Lung microvascular endothelial cell (primary cell): ENCODE results near the gene DCTN5. TPM values are rescaled to one million over a fixed set of nuclear protein-coding genes. Genes with fewer than 3 reads are reported as not detected.
"Not testable (repeated sequence)": the region's sequence is repeated elsewhere in the genome, so short reads cannot be mapped to it uniquely, and the experiment has no call there.

Experiments used
- DNase-seq, 2 donors: peaks; one replicate each; pipeline versions ENCODE4 v3.0.0 to v3.0.0-alpha.2; 2010; ENCODE audit warnings: low read depth in 2 of 2
- total RNA-seq: library from RNA; depleted of rRNA; stranded (reverse); fragments of >200 nt; gene quantifications from 2 replicates; pipeline ENCODE4 v1.2.1, GENCODE V29; 2014

The DCTN5 gene
- total RNA-seq, 1 donor from 2014 or later = 47.8 TPM

DNA sequence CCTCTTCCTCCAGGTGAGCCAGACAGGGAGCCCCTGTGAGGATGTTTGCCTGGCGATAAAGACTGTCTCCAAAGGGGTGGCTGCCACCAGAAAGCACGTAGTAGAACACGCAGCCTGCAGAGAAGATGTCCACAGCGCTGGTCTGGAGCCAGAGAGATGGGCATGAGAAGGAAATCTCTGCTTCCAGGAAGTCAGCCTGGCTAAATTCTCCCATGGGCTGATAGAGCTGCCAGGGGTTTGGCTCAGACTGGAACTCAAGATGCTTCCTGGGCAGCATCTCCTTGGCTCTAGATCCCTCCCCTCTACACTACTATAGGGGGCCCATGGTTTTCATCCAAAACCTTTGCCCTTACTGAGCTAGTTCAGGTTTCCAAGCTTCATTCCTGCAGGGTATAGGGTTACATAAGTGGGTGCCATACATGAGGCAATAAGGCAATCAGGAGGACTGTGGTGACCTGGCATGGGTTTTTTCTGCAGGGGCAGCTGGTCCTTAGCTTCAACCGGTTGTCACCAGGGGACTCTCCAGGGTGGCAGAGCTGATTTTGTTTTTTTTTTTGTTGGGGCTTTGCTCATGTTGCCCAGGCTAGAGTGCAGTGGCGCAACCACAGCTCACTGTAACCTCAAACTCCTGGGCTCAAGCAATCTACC is 51.0 kb downstream of the DCTN5 start:
- DNase-seq = no peak

DNA sequence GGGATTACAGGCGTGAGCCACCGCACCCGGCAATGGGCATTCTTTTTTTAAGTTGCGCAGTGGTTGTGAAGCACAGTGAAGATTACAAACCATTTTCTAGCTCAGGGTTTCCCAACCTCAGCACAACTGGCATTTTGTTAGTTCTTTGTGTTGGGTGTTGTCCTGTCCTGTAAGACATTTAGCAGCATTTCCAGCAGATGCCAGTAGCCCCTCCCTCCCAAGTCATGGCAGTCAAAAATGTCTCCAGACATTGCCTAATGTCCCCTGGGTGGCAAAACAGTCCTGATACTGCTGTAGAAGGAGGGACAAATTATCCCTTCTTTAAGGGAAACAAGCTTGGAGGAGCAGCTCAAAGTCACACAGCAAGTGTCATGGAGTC is 53.0 kb downstream of the DCTN5 start:
- DNase-seq = no peak

DNA sequence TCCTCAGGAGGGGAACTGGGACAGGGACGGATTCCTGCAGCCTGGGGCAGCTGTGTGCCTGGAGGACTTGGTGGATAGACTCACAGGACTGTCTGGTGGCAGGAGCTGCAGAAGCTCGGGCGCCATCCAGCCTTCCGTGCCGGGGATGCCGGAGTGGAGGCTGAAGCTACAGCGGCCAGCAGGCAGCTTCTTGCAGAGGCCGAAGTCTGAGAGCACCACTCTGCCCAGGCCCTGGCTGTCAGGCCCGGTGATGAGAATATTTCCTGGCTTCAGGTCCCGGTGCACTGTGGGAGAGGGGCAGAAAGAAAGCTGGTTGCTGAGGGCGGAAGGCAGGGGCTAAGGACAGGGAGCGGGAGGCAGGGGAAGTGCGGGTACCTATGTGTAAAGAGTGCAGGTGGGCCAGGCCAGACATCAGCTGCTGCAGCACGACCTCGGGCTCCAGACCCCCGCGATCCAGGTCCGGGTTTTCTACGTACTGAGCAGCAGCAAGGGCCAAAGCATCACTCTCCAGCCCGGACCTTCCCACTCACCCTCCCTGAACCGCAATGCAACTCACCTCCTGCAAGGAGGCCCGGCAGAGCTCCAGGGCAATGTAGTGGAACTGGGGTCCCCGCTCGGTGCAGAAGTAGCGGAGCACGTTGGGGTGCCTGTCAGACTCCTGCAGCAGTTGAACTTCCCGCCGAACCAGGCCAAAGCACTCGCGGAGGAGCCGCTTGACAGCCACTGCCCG is 53.5 kb downstream of the DCTN5 start:
- peak; percentile 20 to 34 for DNase-seq

DNA sequence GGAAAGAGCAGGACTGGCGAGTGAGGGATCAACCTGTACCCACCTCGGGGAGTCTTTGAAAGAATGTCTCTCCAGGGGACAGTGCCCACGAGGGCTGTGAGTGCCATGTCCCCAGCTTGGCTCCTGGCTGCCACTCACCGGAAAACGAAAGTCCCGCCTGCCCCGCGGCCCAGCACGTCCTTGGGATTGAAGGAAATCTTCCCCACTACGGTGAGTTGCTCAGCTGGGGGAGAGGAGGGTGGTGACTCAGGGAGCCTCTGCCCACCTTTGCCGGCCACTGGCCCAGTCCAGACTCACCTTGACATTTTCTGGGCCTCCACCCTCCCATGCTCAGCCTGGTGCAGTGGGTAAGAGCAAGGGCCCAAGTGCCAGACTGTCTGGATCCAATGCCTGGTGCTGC is 54.5 kb downstream of the DCTN5 start:
- DNase-seq = no peak

DNA sequence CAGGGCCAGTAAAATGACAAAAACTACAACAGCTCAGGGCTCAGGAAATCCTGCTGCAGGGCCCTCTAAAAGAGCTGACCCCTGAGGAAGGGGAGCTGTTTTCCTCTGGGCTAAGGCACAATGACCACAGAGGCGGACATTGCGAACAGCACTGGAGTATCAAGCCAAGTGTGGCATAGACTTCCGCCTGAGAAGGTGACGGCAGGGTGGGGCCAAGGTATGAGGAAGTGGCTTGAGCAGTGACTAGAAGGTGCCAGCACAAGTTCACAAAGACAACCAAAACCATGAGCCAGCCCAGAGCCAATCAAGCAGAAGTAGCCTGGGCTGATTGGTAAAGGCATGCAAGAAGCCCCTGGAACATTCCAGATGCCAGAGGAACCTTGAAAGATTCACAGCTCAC is 57.8 kb downstream of the DCTN5 start:
- DNase-seq = no peak

DNA sequence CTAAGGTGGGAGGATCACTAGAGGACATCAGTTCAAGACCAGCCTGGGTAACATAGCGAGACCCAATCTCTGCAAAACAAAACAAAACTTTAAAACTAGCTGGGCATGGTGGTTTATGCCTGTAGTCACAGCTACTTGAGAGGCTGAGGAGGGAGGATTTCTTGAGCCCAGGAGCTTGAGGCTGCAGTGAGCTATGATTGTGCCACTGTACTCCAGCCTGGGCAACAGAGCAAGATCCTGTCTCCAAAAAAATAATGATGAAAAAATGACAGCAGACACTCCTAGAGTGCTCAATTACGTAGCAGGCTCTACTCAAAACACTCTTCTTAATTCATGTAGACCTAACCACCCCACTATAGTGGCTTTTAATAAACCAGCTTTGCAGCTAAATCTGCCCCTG is 58.8 kb downstream of the DCTN5 start:
- no peak for DNase-seq

DNA sequence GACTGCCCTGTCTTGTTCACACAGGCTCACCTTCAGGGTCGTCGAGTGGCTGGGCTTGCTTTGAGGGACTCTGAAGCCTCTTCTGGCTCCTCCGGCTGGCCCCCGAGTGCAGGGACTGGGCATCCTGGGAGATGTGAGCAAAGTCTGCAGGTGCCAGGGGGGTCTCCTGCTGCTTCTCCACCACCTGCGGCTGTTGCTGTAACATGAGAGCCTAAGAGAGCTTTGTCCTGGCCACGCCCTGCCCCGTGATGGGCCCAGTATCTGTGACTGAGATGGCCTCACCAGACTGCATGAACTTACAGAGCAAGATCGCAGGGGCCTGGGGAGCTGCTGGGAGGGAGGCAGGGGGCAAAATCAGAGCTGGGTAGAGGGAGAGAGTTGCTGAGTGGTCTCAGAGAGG is 59.2 kb downstream of the DCTN5 start:
- DNase-seq = no peak

DNA sequence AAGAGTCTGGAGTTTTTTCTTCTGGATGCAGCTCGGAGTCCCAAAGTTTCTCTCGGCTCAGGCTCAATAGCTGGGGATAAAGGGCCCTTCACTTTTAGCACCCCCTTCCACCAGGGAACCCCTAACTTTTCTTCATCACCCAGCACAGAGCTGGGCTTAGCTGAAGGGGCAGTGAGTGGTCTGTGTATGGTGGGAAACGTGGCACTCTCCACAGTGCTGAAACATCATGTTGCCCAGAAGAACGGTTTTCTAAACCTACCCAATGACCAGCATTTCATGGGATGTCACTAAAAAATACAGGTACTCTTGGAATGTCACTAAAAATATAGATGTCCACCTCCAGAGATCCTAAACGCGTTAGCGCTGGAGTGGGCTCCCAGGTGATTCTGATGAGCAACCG is 59.8 kb downstream of the DCTN5 start:
- DNase-seq = no peak

DNA sequence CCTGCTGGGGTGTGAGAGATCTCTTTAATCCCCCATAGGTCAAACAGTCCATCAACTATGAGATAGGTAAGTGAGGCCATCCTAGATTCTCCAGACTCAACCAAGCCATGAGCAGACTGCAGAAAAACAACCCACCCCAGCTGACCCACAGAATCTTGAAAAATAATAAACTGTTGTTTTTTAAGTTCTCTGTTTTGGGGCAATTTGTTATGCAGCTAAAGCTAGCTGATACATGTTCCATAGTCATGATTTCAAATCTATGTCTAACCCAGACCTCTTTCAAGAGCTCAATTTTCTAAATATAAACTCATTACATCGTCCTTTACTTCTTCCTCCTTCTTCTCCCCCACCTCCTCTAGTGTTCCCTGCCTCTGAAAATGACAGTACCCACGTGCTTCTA is 61.7 kb downstream of the DCTN5 start:
- DNase-seq = no peak

DNA sequence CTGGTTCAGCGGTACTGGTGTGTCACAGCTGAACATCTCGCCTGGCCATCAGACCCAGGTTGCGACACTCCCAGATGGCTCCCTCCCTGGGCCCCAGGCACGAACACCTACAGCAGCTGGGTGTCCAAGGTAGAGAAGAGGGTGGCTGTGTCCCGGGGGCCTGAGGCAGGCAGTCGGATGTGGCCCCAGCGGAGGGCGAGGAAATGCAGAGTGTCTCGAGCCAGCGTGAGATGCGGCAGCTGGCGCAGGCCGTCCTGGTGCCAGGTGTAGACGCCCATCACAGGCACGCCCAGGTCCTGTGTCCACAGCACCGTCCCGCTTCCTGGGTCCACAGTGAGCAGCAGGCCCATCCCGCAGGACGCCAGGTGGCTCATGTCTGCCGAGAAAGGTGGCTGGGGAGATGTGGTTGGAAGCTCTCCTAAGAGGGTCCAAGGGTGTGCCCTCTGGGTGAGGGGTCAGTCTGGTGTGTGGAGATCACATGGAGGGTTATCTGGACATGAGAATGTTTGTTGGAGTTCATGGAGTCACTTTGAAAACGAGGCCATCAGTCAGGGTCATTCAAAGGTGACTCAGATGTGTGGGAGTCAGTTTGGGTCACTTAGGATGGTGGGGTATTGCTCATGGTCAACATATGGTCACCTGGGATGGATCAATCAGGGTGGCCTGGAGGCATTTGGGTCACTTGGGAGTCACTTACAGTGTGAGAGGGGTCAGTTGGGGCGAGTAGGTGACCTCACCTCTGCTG is 63.7 kb downstream of the DCTN5 start:
- no peak for DNase-seq

DNA sequence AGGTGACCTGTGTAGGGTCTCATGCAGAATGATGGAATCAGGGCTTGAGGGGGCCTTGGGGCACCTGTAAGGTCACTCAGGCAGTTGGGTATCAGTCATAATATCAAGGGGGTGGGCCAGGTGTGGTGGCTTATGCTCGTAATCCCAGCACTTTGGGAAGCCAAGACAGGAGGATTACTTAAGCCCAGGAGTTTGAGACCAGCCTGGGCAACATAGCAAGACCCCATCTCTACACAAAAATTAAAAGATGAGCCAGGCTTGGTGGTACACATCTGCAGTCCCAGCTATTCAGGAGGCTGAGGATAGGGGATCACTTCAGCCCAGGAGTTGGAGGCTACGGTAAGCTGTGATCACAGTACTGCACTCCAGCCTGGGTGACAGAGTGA is 64.2 kb downstream of the DCTN5 start:
- no peak for DNase-seq

DNA sequence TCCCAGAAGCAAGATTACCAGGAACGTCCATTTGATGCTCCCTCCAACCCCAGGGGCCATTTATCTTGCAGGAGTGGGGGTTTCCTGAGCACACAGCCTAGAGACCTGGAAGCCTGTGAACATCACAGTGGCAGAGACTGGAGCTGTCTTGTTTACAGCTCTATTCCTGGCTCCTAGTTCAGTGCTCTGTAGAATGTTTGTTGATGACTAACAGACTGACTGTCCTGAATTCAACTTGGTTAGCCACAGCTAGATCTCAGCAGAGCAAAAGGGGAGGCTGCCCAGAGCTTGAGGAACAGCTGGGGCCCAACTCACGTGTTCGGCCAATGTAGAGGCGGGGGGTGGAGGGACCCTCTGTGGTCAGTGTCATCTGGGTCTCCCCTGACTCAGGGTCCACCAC is 65.2 kb downstream of the DCTN5 start:
- DNase-seq = no peak

DNA sequence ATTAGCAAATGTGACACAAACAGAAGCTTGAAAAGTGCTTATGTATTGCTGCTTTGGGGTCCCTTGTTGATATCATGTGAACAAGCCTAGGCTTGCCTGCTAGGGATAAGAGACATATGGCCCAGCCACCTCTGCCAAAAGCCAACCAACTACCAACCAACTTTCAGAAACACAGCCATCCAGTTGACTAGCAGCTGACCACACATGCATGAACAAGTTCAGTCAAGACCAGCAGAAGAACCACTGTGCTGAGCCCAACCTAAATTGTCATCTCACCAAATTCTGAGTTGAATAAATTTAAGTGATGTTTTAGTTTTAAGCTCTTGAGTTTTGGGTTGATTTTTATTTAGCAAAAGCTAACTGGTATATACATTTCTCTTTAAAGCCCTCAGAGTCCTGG is 68.3 kb downstream of the DCTN5 start:
- DNase-seq = no peak

DNA sequence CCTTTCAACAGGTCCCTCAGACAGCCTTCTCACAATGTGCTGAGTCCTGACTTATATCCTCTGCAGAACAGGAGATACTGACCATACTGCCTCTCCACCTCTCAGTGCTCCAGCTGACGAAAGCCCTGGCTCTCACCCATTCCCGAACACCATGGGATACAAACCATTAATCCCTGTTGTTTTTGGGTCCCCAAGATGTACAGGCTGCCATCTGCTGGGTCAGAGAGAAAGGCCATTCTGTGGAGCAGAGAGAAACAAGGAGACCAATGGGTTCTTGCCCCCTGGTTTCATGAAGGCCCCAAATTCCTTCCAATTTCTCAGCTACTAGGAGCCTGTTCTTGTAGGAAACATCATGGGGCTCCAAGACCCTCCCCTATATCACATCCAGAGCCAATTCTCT is 68.7 kb downstream of the DCTN5 start:
- DNase-seq = no peak

DNA sequence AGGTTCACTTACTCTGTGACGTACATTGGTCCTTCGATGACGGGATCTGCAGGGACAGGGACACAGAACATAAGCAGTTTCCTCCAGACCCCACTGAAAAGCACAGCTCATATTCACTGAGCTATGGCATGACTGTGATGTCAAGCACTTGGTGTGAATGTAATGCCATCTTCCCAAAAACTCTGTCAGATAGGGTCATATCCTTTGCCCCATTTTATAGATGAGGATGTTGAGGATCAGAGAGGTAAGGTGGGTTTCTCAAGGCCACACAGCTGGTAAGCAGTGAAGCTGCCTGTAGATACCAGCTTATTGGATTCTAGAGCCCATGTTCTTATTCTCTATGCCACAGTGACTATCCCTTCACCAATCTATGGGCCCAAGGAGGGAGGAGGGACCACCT is 69.2 kb downstream of the DCTN5 start:
- DNase-seq = no peak

DNA sequence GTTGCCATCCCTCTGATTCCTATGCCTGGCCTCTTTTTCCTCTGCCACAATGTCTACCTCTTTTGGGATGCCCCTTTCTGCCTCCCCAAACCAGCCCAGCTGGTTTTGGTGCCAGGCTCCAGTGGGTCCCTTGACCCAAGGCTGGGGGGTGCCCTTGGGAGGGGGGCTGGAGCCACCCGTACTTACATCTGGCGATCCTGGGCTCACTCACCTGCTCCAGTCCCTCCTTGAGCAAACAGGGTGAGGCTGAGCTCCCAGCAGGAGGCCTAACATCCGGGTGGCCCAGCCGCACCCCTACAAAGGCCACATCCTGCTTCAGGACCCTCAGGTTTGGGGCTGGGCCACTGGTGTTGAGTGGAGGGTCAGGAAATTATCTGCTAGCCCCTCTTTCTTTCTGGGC is 70.5 kb downstream of the DCTN5 start:
- DNase-seq = no peak

DNA sequence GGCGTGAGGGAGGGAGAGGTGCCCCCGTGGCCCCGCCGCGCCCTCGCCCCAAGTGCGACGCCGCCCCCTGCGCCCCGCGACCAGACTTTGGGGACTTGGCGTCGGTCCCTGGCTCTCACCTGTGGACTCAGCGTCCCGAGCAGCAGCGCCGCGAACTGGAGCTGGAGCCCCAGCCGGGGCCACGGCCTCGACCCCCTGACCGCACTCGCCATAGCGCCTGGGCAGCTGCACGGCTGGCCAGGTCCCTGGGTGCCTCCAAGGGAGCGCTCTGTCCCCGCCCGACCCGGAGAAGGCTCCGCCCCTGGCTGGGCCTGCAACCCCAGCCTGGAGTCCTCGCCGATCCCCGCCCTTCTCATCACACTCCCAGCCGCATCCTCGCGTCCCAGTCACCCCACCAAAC is 71.7 kb downstream of the DCTN5 start, which contains the start of gene ERN2:
ERN2 (minus strand) TSS at position 247 of the 400 bp plus-strand sequence; CDS start at position 212, 35 bp downstream.
- DNase-seq = no peak

DNA sequence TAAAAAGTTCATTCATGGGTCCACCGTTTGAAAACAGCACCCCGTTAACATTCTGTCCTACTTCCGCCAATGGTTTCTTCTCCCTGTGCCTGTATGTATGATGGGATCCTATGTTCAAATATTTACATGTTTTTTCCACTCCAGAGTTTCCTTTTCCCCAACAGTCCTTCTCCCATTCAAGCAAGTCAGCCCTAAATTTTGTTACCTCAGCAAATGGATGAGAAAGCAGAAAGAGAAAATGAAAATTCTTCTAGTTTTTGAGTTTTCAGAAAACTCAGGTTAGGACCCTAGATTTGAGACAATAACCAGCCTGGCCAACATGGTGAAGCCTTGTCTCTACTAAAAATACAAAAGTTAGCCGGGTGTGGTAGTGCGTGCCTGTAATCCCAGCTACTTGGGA is 75.2 kb downstream of the DCTN5 start:
- no peak for DNase-seq

DNA sequence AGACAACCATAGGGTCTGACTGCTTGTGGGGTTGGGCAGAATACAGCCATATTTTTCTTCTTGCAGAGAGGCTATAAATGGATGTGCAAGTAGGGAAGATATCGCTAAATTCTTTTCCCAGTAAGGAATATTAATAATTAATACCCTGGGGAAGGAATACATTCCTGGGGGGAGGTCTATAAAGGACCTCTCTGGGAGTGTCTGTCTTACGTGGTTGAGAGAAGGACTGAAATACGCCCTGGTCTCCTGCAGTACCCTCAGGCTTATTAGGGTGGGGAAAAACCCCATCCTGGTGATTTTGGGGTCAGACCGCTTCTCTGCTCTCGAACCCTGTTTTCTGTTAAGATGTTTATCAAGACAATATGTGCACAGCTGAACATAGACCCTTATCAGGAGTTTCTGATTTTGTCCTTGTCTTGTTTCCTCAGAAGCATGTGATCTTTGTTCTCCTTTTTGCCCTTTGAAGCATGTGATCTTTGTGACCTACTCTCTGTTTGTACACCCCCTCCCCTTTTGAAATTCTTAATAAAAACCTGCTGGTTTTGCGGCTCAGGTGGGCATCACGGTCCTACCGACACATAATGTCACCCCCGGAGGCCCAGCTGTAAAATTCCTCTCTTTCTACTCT is 81.5 kb downstream of the DCTN5 start:
- not testable (repeated sequence) for DNase-seq

DNA sequence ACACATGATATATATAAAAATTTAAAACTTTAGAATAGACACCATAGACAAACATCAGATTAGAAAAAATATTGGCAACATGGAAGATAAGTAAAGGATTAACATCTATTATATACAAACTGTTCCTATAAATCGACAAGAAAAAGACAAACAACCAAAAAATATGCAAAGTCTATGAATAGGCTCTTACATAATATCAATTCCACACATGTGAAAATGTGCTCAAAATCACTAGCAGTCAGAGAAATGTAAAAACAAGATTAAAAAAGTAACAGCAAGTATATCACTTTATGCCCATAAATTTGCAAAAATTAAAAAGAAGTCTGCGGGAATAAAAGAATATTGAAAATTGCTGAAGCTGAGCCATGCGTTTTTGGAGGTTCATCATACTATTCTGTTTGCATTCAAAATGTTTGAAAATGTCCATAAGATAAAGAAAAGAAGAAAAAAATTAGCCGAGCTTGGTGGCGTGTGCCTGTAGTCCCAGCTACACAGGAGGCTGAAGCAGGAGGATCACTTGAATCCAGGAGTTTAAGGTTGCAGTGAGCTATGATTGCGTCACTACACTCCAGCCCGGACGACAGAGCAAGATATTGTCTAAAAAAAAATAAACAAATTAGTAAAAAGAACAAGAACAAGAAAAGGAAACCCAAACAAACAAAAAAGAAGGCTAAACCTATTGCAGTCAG is 83.0 kb downstream of the DCTN5 start:
- DNase-seq = no peak

DNA sequence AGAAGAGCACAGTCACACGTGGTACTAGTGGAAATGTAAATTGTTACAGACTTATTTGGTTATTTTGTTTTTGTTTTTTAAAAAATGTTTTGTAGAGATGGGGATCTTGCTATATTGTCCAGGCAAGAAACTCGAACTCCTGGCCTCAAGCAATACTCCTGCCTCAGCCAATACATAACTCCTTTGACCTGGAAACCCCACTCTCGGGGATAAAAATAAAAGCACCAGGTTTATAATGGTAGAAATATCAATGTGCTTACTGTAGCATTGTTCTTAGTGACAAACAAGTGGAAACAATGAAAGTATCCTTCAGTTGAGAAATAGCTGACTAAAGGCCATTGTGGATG is 83.5 kb downstream of the DCTN5 start:
- DNase-seq = no peak

DNA sequence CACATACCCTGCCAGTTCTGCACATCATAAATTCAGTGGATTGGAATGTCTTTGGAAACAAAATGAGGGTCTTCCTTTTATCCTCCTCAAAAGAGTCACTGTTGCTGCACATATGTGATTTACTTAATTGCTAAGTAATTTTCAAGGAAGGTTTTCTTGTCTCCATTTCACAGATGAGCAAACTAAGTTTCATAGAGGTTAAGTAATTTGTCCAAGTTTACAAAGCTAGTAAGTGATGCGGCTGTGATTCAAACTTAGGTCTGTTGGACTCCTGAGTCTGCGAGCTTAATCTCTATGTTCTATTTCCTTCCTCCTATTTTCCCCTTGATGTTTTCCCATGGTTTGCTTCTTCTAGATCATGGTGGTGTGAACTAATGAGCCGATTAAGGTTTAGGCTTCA is 85.4 kb downstream of the DCTN5 start:
- no peak for DNase-seq
